IMR-90 (cell line): ENCODE measurements around the gene POLE3. TPM values are rescaled to one million over a fixed set of nuclear protein-coding genes. Genes with fewer than 3 reads are reported as not detected.

Experiments
- ATAC-seq: fragments of 200-7000 bp; cut with Tn5 transposase; 2 replicates; pipeline ENCODE4 v1.9.1; 2020; ENCODE audit warnings: low read depth, mild to moderate bottlenecking, moderate library complexity
- BruUV-seq: library from RNA; stranded (reverse); fragments of 400-500 nt; replicated peaks from 2 replicates; lab custom pipeline; 2021; lab: Mats Ljungman, UMichigan
- CTCF ChIA-PET: fragments of 300-600 bp; formaldehyde crosslinking; extraction: SDS; loops from one replicate; lab custom pipeline; 2021; ENCODE audit warnings: antibody characterized with exemption; lab: Yijun Ruan, JAX
- POLR2A ChIA-PET: fragments of 300-600 bp; sonication (Branson Sonifier 250); formaldehyde crosslinking; loops from one replicate; lab custom pipeline; 2022; ENCODE audit warnings: antibody characterized with exemption; ENCODE audit not compliant: unreplicated experiment; lab: Charles Lee
- DNase-seq: peaks from one replicate; pipeline ENCODE4 v3.0.0; 2013
- H2AFZ ChIP-seq: replicated peaks from 2 replicates; pipeline ENCODE3; 2013; ENCODE audit warnings: low read length, mild to moderate bottlenecking; ENCODE audit not compliant: poor library complexity
- H2AK5ac ChIP-seq: 2 replicates; pipeline ENCODE4 v1.6.1; 2013; ENCODE audit warnings: low read depth, low read length, inconsistent platforms
- H2AK9ac ChIP-seq: replicated peaks from 2 replicates; pipeline ENCODE3; 2013; ENCODE audit warnings: mild to moderate bottlenecking, low read depth, low read length, moderate library complexity; ENCODE audit not compliant: poor library complexity
- H2BK120ac ChIP-seq: 2 replicates; pipeline ENCODE4 v1.6.1; 2013; ENCODE audit warnings: low read depth, low read length, inconsistent platforms
- H2BK15ac ChIP-seq: 3 replicates; pipeline ENCODE4 v1.6.1; 2013; ENCODE audit warnings: low read depth, low read length, inconsistent platforms
- H2BK20ac ChIP-seq: 2 replicates; pipeline ENCODE4 v1.6.1; 2013; ENCODE audit warnings: low read depth, mild to moderate bottlenecking, inconsistent platforms, low read length, moderate library complexity
- H2BK5ac ChIP-seq: 2 replicates; pipeline ENCODE4 v1.6.1; 2013; ENCODE audit warnings: mild to moderate bottlenecking, low read depth, low read length, inconsistent platforms; ENCODE audit not compliant: poor library complexity, severe bottlenecking
- H3K14ac ChIP-seq: replicated peaks from 2 replicates; pipeline ENCODE4 v1.6.1; 2013; ENCODE audit warnings: low read depth, low read length, inconsistent platforms
- H3K18ac ChIP-seq: 2 replicates; pipeline ENCODE4 v1.6.1; 2013; ENCODE audit warnings: low read depth, low read length, control low read depth
- H3K23ac ChIP-seq: 2 replicates; pipeline ENCODE4 v1.6.1; 2013; ENCODE audit warnings: low read depth, low read length, inconsistent platforms
- H3K27ac ChIP-seq: 2 replicates; pipeline ENCODE4 v1.5.1; 2013; ENCODE audit warnings: mild to moderate bottlenecking, control low read depth, low read length; ENCODE audit not compliant: insufficient read depth
- H3K27me3 ChIP-seq: 2 replicates; pipeline ENCODE4 v1.6.1; 2013; ENCODE audit warnings: low read length; ENCODE audit not compliant: control insufficient read depth, insufficient read depth
- H3K36me3 ChIP-seq: 2 replicates; pipeline ENCODE4 v1.6.1; 2013; ENCODE audit warnings: low read length, mixed read lengths; ENCODE audit not compliant: control insufficient read depth, insufficient read depth
- H3K4ac ChIP-seq: 2 replicates; pipeline ENCODE4 v1.6.1; 2013; ENCODE audit warnings: low read depth, low read length, inconsistent platforms
- H3K4me1 ChIP-seq: 2 replicates; pipeline ENCODE4 v1.6.1; 2013; ENCODE audit warnings: low read length, mixed read lengths; ENCODE audit not compliant: control insufficient read depth, insufficient read depth
- H3K4me2 ChIP-seq: 2 replicates; pipeline ENCODE4 v1.6.1; 2013; ENCODE audit warnings: low read depth, mild to moderate bottlenecking, control low read depth, low read length, moderate library complexity
- H3K4me3 ChIP-seq: 2 replicates; pipeline ENCODE4 v1.5.1; 2013; ENCODE audit warnings: low read depth, mild to moderate bottlenecking, control low read depth, low read length, moderate library complexity; ENCODE audit not compliant: insufficient read depth
- H3K56ac ChIP-seq: 2 replicates; pipeline ENCODE4 v1.6.1; 2013; ENCODE audit warnings: low read length, inconsistent platforms; ENCODE audit not compliant: insufficient read depth; ENCODE audit errors: extremely low read depth
- H3K79me1 ChIP-seq, 2 experiments: 2 replicates each; pipeline ENCODE4 v1.6.1; 2013; ENCODE audit warnings: low read length in 2 of 2, inconsistent platforms in 1 of 2, low read depth in 1 of 2
- H3K9ac ChIP-seq: 2 replicates; pipeline ENCODE4 v1.6.1; 2013; ENCODE audit warnings: low read depth, low read length, control low read depth
- H3K9me1 ChIP-seq: 2 replicates; pipeline ENCODE4 v1.6.1; 2013; ENCODE audit warnings: low read length, inconsistent platforms; ENCODE audit not compliant: insufficient read depth
- H3K9me3 ChIP-seq: 2 replicates; pipeline ENCODE4 v1.6.1; 2013; ENCODE audit warnings: low read length; ENCODE audit not compliant: control insufficient read depth, insufficient read depth
- H4K20me1 ChIP-seq: 2 replicates; pipeline ENCODE4 v1.6.1; 2013; ENCODE audit warnings: low read length, inconsistent platforms; ENCODE audit not compliant: insufficient read depth
- H4K5ac ChIP-seq: 2 replicates; pipeline ENCODE4 v1.6.1; 2013; ENCODE audit warnings: mild to moderate bottlenecking, low read depth, low read length, control low read depth
- H4K8ac ChIP-seq, 2 experiments: 2 replicates each; pipeline ENCODE4 v1.6.1; 2013; ENCODE audit warnings: low read depth in 2 of 2, low read length in 2 of 2, control low read depth in 1 of 2, inconsistent platforms in 1 of 2
- H4K91ac ChIP-seq: 2 replicates; pipeline ENCODE4 v1.6.1; 2013; ENCODE audit warnings: low read depth, low read length, inconsistent platforms; ENCODE audit not compliant: insufficient read depth
- BHLHE40 ChIP-seq: fragments of 150-350 bp; IDR thresholded peaks from 2 replicates; pipeline ENCODE4 v1.6.1; 2016; ENCODE audit warnings: mild to moderate bottlenecking, low read depth, low read length
- CEBPB ChIP-seq: IDR thresholded peaks from 2 replicates; pipeline ENCODE4 v1.6.1; 2012; ENCODE audit warnings: low read depth, low read length, improper control_type of control experiment
- CHD1 ChIP-seq: IDR thresholded peaks from 2 replicates; pipeline ENCODE4 v1.6.1; 2012; ENCODE audit warnings: low read depth, low read length, improper control_type of control experiment
- FOS ChIP-seq: fragments of 150-350 bp; IDR thresholded peaks from 2 replicates; pipeline ENCODE4 v1.6.1; 2016; ENCODE audit warnings: low read depth, low read length
- MAFK ChIP-seq: IDR thresholded peaks from 2 replicates; pipeline ENCODE4 v1.6.1; 2012; ENCODE audit warnings: low read depth, low read length, improper control_type of control experiment
- NFE2L2 ChIP-seq: fragments of 150-350 bp; IDR thresholded peaks from 2 replicates; pipeline ENCODE4 v1.6.1; 2016; ENCODE audit warnings: low read depth, mild to moderate bottlenecking, low read length
- POLR2A ChIP-seq: IDR thresholded peaks from 2 replicates; pipeline ENCODE4 v1.6.1; 2012; ENCODE audit warnings: mild to moderate bottlenecking, low read depth, low read length
- RAD21 ChIP-seq: IDR thresholded peaks from 2 replicates; pipeline ENCODE4 v1.6.1; 2012; ENCODE audit warnings: low read length, improper control_type of control experiment
- RCOR1 ChIP-seq: IDR thresholded peaks from 2 replicates; pipeline ENCODE4 v1.6.1; 2012; ENCODE audit warnings: mild to moderate bottlenecking, low read length, improper control_type of control experiment; ENCODE audit not compliant: insufficient replicate concordance
- RFX5 ChIP-seq: IDR thresholded peaks from 2 replicates; pipeline ENCODE4 v1.8.0; 2012; ENCODE audit warnings: low read depth, mild to moderate bottlenecking, low read length, moderate library complexity
- SMC3 ChIP-seq: fragments of 150-350 bp; IDR thresholded peaks from 2 replicates; pipeline ENCODE4 v1.6.1; 2016; ENCODE audit warnings: low read depth, mild to moderate bottlenecking, antibody characterized with exemption, low read length, moderate library complexity
- WGBS, 2 experiments: methylation state at CpG; one replicate each; pipeline versions ENCODE4 v1.1.5 to v1.1.7; 2013; ENCODE audit warnings: missing lambda C conversion rate in 2 of 2; ENCODE audit not compliant: insufficient read length in 1 of 2; ENCODE audit errors: extremely low coverage in 2 of 2; 5-methylcytosine and 5-hydroxymethylcytosine counted together
- dilution Hi-C: fragments of 300-500 bp; cut with HindIII; formaldehyde crosslinking; loops from one replicate; pipeline ENCODE4 v1.14.3; 2018; ENCODE audit warnings: low sequenced_read_pairs; ENCODE audit not compliant: unreplicated experiment
- in situ Hi-C: fragments of 300-500 bp; cut with MboI; formaldehyde crosslinking; loops from 3 replicates; pipeline ENCODE4 v1.14.3; 2019; ENCODE audit warnings: low sequenced_read_pairs, inconsistent platforms, mixed read lengths
- intact Hi-C: fragments of 100-400 bp; cut with micrococcal nuclease; formaldehyde crosslinking; loops from 2 replicates; pipeline ENCODE4 v1.10.0; 2022
- polyA plus RNA-seq, 3 experiments: library from polyadenylated mRNA; depleted of rRNA; stranded (reverse); fragments of >200 nt; gene quantifications; 2 replicates each; pipeline ENCODE4 v1.2.3, GENCODE V29; 2012; ENCODE audit warnings: low replicate concordance in 1 of 3
- total RNA-seq: library from RNA; depleted of rRNA; stranded (reverse); fragments of >200 nt; gene quantifications from 2 replicates; pipeline ENCODE4 v1.2.3, GENCODE V29; 2012
- TF ChIP-seq, protein P1 (sequence below): conservative IDR thresholded peaks from 2 replicates; pipeline ENCODE4 v1.5.1; 2012; ENCODE audit warnings: mild to moderate bottlenecking, low read depth, low read length, improper control_type of control experiment
- TF ChIP-seq, protein P2 (sequence below): fragments of 150-350 bp; IDR thresholded peaks from 2 replicates; pipeline ENCODE4 v1.6.1; 2016; ENCODE audit warnings: low read depth, mild to moderate bottlenecking, low read length, moderate library complexity, borderline replicate concordance

The POLE3 gene
- total and polyA plus RNA-seq, 2 of the 4 experiments (the other 2 are of a cell fraction) = 34.8 to 43.0 TPM

DNA sequence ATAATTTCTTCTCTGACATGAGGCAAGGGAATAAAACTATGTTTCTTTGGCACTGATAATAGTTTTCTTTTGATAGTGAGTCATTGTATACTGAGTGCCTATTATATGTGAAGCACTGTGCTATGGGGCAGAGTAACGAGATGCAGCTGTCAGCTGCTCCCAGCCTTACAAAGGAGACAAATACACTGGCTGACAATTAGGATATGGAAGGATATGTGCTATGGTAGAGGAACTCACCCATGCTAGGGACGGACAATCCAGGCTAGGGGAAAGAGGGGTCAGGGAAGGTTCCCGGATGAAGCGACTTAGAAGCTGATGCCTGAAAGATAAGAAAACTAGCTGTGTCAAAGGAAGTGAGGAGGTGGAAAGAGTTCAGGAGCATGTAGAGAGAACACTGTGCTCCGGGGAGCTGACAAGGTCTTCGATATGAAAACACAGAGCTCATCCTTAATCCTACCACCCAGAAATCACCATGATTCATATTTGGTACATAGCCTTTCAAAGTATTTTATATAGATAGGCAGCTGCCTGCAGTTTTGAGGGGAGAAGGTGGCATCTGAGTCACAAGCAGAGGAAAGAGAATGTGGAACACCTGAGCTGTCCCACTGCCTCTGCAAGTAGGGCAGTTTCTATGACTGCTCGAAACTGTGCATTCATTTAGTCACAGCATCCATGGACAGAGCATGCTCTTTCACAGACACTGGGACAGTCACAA, 49.0 kb downstream of the POLE3 start:
- Histone ChIP-seq H3K56ac (no peak overlapping the region), H2AK9ac (no peak overlapping the region), H4K20me1 (no peaks in the 10 kb centered on the region), H4K8ac (no peak overlapping the region), H3K36me3 (no peaks in the 10 kb centered on the region), H2BK5ac (no peak overlapping the region), H3K14ac (no peak overlapping the region), H3K9me3 (no peaks in the 10 kb centered on the region), H3K4me3 (no peak overlapping the region), H4K5ac (no peak overlapping the region), H3K23ac (no peak overlapping the region), H3K4me1 (no peaks in the 10 kb centered on the region), H4K91ac (no peak overlapping the region), H3K27me3 (peaks cover 35% of the 10 kb centered on the region), H2BK20ac (no peak overlapping the region), H3K9me1 (peaks cover 3% of the 10 kb centered on the region; the same call in 1 of the 2 replicates), H3K9ac (no peak overlapping the region), H2AK5ac (no peak overlapping the region), H3K27ac (no peak overlapping the region), H3K4me2 (no peak overlapping the region; the same call in 1 of the 2 replicates), H2AFZ (no peak overlapping the region), H3K4ac (no peak overlapping the region), H3K18ac (no peak overlapping the region), H3K79me1 (no peaks in the 10 kb centered on the region), H2BK15ac (no peak overlapping the region), H2BK120ac (no peak overlapping the region)
- DNase-seq (peak; percentile 52), ATAC-seq (peak; percentile 94)
- intact Hi-C loops = no loop called here
- TF ChIP-seq CHD1 (no peak), MAFK (no peak), RCOR1 (no peak), RFX5 (no peak), POLR2A (no peak), FOS (no peak), CEBPB (no peak), RAD21 (no peak), BHLHE40 (no peak), NFE2L2 (no peak), SMC3 (no peak)
- TF ChIP-seq, protein P1, sequence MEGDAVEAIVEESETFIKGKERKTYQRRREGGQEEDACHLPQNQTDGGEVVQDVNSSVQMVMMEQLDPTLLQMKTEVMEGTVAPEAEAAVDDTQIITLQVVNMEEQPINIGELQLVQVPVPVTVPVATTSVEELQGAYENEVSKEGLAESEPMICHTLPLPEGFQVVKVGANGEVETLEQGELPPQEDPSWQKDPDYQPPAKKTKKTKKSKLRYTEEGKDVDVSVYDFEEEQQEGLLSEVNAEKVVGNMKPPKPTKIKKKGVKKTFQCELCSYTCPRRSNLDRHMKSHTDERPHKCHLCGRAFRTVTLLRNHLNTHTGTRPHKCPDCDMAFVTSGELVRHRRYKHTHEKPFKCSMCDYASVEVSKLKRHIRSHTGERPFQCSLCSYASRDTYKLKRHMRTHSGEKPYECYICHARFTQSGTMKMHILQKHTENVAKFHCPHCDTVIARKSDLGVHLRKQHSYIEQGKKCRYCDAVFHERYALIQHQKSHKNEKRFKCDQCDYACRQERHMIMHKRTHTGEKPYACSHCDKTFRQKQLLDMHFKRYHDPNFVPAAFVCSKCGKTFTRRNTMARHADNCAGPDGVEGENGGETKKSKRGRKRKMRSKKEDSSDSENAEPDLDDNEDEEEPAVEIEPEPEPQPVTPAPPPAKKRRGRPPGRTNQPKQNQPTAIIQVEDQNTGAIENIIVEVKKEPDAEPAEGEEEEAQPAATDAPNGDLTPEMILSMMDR = no peak
- TF ChIP-seq, protein P2, sequence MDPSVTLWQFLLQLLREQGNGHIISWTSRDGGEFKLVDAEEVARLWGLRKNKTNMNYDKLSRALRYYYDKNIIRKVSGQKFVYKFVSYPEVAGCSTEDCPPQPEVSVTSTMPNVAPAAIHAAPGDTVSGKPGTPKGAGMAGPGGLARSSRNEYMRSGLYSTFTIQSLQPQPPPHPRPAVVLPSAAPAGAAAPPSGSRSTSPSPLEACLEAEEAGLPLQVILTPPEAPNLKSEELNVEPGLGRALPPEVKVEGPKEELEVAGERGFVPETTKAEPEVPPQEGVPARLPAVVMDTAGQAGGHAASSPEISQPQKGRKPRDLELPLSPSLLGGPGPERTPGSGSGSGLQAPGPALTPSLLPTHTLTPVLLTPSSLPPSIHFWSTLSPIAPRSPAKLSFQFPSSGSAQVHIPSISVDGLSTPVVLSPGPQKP = no peak
- ChIA-PET POLR2A (no interaction called here), CTCF (interaction anchor here (0.7 kb wide), 1 partner anchor 21 kb away, joined by 6 read pairs; the partner anchor contains the start of gene WDR31)
- in situ Hi-C loops = no loop called here
- WGBS, 2 experiments = no CpG with 5 or more reads among the region's 7 CpGs
- BruUV-seq = no TSS peak
- dilution Hi-C loops = no loop called here
